Measurements from ENCODE around the gene CSNK1E. TPM values are rescaled to one million over a fixed set of nuclear protein-coding genes. Genes with fewer than 3 reads are reported as not detected.
A peak's percentile ranks its signal among the peaks of the same experiment; 100 is the strongest.

Gene CSNK1E
- total and polyA plus RNA-seq, 4 donors = 37.4 to 167 (median 152) TPM

DNA sequence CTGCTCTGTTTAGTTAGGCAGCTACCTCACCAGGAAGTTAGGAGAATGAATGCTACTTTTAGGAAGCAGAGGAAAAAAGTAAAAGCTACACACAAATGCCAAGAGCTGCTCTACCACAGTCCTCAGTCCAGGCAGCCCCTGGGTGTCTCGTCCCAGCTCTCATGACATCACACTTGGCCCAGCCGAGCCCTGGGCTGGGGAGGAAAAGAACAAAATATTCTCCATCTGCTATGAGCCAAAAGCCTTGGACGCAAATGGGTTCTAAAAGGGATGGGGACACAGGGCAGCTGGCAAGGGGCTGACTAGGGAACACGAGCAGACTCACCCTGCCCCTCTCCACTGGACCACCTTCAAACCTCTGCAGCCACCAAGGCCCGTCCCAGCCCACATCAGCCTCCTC, 70.5 kb downstream of the CSNK1E start:
- Histone ChIP-seq H3K27ac (ENCODE audit: low read depth in 1 of 2, low read length in 2 of 2) (peak overlapping the region in 1 of 2 donors; percentile 89), H3K36me3 (ENCODE audit: control insufficient read depth in 1 of 2, insufficient read depth in 2 of 2, low read length in 1 of 2) (no peaks in the 10 kb centered on the region), H3K4me3 (ENCODE audit: low read length in 2 of 2) (no peak overlapping the region), H3K9me3 (ENCODE audit: control insufficient read depth, low read length) (no peaks in the 10 kb centered on the region), H3K4me1 (ENCODE audit: control insufficient read depth in 1 of 2, insufficient read depth in 2 of 2, low read length in 2 of 2) (peaks cover 0 to 5% of the 10 kb centered on the region in 2 donors), H3K27me3 (ENCODE audit: control insufficient read depth in 1 of 2, insufficient read depth in 2 of 2, low read length in 1 of 2) (no peaks in the 10 kb centered on the region)
- ATAC-seq (ENCODE audit: low FRiP score) = peak; percentile 87
- 3 to 4% methylated on average over 4 to 5 of the region's 5 CpGs for WGBS, 2 donors
- peak; percentile 85 to 91 for DNase-seq
- intact Hi-C loops (cut with DNase I) = no loop called here

- DNase-seq = no peak
- H3K27ac ChIP-seq (ENCODE audit: low read depth in 1 of 2, low read length in 2 of 2) = peak overlapping the region in 1 of 2 donors; percentile 89
- 50 to 52% methylated on average over 19 of the region's 19 CpGs for WGBS, 2 donors
- H3K4me3 ChIP-seq (ENCODE audit: low read length in 2 of 2) = no peak overlapping the region
- no peaks in the 10 kb centered on the region for H3K36me3 ChIP-seq (ENCODE audit: control insufficient read depth in 1 of 2, insufficient read depth in 2 of 2, low read length in 1 of 2)
- H3K27me3 ChIP-seq (ENCODE audit: control insufficient read depth in 1 of 2, insufficient read depth in 2 of 2, low read length in 1 of 2) = no peaks in the 10 kb centered on the region
- no peak for ATAC-seq (ENCODE audit: low FRiP score)
- H3K4me1 ChIP-seq (ENCODE audit: control insufficient read depth in 1 of 2, insufficient read depth in 2 of 2, low read length in 2 of 2) = peaks cover 0 to 5% of the 10 kb centered on the region in 2 donors
- intact Hi-C loops (cut with DNase I) = no loop called here
- no peaks in the 10 kb centered on the region for H3K9me3 ChIP-seq (ENCODE audit: control insufficient read depth, low read length)
Measured at GRCh38 chr22:38246046-38246658, 71.1 kb downstream of the CSNK1E start.

DNA sequence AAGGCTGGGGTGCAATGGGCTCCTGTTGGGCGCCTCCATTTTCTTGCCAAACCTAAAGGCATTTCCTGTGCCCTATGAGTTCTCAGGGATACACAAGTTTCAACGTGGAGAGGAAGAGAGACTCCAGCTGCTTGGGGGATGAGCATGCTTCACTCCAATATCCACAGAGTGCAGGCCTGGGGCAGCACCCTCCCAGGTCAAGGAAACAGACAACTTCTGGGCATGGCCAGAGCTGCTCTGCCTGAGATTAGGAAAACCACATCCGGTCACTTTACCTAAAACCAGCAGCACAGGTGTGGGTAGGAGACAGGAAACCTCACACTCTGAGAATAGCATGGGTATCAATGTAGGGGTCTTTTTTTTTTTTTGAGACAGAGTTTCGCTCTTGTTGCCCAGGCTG, 73.1 kb downstream of the CSNK1E start:
- no peaks in the 10 kb centered on the region for H3K9me3 ChIP-seq (ENCODE audit: control insufficient read depth, low read length)
- H3K4me3 ChIP-seq (ENCODE audit: low read length in 2 of 2) = no peak overlapping the region
- DNase-seq (no peak), ATAC-seq (ENCODE audit: low FRiP score) (no peak)
- H3K36me3 ChIP-seq (ENCODE audit: control insufficient read depth in 1 of 2, insufficient read depth in 2 of 2, low read length in 1 of 2) = no peaks in the 10 kb centered on the region
- no peak overlapping the region for H3K27ac ChIP-seq (ENCODE audit: low read depth in 1 of 2, low read length in 2 of 2)
- intact Hi-C loops (cut with DNase I) = no loop called here
- 77 to 78% methylated on average over 4 of the region's 4 CpGs for WGBS, 2 donors
- peaks cover 0 to 5% of the 10 kb centered on the region in 2 donors for H3K4me1 ChIP-seq (ENCODE audit: control insufficient read depth in 1 of 2, insufficient read depth in 2 of 2, low read length in 2 of 2)
- no peaks in the 10 kb centered on the region for H3K27me3 ChIP-seq (ENCODE audit: control insufficient read depth in 1 of 2, insufficient read depth in 2 of 2, low read length in 1 of 2)

DNA sequence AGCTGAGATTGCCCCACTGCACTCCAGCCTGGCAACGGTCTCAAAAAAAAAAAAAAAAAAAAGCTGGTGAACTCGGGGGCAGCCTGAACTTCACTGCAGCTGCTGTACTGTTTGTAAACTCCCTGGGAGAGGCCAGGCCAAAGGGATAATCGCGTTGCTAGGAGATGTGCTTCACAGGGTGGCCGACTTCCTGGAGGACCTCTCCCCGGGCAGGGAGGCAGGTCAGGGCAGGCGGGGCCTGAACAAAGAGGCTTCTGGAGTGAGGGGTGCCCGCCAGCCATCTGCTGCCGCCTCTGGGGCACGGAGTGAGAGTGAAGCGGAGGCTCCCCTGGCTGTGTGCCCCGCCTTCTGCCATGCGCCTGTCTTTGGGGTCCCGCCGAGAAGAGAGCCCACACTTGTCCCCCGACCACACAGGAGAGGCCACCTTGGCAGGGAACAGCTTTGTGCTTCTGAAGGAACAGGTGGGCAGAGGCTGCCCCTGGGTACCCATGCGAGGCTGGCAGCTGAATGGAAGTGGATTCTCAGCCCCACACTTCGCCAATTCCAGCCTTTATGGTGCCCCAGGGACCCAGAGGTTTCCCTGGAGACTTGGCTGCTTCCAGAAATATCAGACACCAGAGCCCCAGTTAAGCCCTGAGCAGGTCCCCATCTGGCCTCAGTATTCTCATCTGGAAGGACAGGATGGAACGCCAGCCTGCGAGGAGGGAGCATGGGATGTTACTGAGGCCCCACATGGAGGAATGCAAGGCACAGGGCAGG, 74.0 kb downstream of the CSNK1E start:
- intact Hi-C loops (cut with DNase I) = no loop called here
- Histone ChIP-seq H3K27me3 (ENCODE audit: control insufficient read depth in 1 of 2, insufficient read depth in 2 of 2, low read length in 1 of 2) (no peaks in the 10 kb centered on the region), H3K4me3 (ENCODE audit: low read length in 2 of 2) (no peak overlapping the region), H3K4me1 (ENCODE audit: control insufficient read depth in 1 of 2, insufficient read depth in 2 of 2, low read length in 2 of 2) (peaks cover 0 to 5% of the 10 kb centered on the region in 2 donors), H3K36me3 (ENCODE audit: control insufficient read depth in 1 of 2, insufficient read depth in 2 of 2, low read length in 1 of 2) (no peaks in the 10 kb centered on the region), H3K27ac (ENCODE audit: low read depth in 1 of 2, low read length in 2 of 2) (no peak overlapping the region), H3K9me3 (ENCODE audit: control insufficient read depth, low read length) (no peaks in the 10 kb centered on the region)
- 55 to 63% methylated on average over 20 of the region's 20 CpGs for WGBS, 2 donors
- DNase-seq (no peak), ATAC-seq (ENCODE audit: low FRiP score) (peak; percentile 17)

- 67 to 69% methylated on average over 6 of the region's 6 CpGs for WGBS, 2 donors
- intact Hi-C loops (cut with DNase I) = no loop called here
- ATAC-seq (ENCODE audit: low FRiP score) (no peak), DNase-seq (no peak)
- no peaks in the 10 kb centered on the region for H3K4me1 ChIP-seq (ENCODE audit: control insufficient read depth in 1 of 2, insufficient read depth in 2 of 2, low read length in 2 of 2)
- no peaks in the 10 kb centered on the region for H3K36me3 ChIP-seq (ENCODE audit: control insufficient read depth in 1 of 2, insufficient read depth in 2 of 2, low read length in 1 of 2)
- H3K4me3 ChIP-seq (ENCODE audit: low read length in 2 of 2) = no peak overlapping the region
- H3K9me3 ChIP-seq (ENCODE audit: control insufficient read depth, low read length) = no peaks in the 10 kb centered on the region
- H3K27ac ChIP-seq (ENCODE audit: low read depth in 1 of 2, low read length in 2 of 2) = peak overlapping the region in 1 of 2 donors; percentile 48
- no peaks in the 10 kb centered on the region for H3K27me3 ChIP-seq (ENCODE audit: control insufficient read depth in 1 of 2, insufficient read depth in 2 of 2, low read length in 1 of 2)
Measured at GRCh38 chr22:38240734-38241252, 76.4 kb downstream of the CSNK1E start.

Other genes starting within 250 kb of the CSNK1E start
- gene SLC16A8, start 233.2 kb downstream of the CSNK1E start, total RNA-seq = under 1 TPM in 1 of 2 donors, not detected in 1; 0.81 TPM
- under 1 TPM; 0.25 to 0.72 TPM for gene SLC16A8, start 233.2 kb downstream of the CSNK1E start, polyA plus RNA-seq
- gene BAIAP2L2, start 206.7 kb downstream of the CSNK1E start, total RNA-seq = under 1 TPM; 0.26 to 0.48 TPM
- 10 to 100 TPM in 1 of 2 donors, 1 to 10 TPM in 1; 2.3 to 11.9 TPM for gene BAIAP2L2, start 206.7 kb downstream of the CSNK1E start, polyA plus RNA-seq
- 10 to 100 TPM; 25.0 to 25.8 TPM for gene PLA2G6, start 135.6 kb downstream of the CSNK1E start, total RNA-seq
- 10 to 100 TPM in 1 of 2 donors, 1 to 10 TPM in 1; 8.8 to 74.1 TPM for gene PLA2G6, start 135.6 kb downstream of the CSNK1E start, polyA plus RNA-seq
- 100 to 1,000 TPM in 1 of 2 donors, 10 to 100 TPM in 1; 73.1 to 145 TPM for gene MAFF, start 115.4 kb downstream of the CSNK1E start, total RNA-seq
- gene MAFF, start 115.4 kb downstream of the CSNK1E start, polyA plus RNA-seq = 10 to 100 TPM; 57.4 to 86.8 TPM
- gene TMEM184B, start 44.4 kb downstream of the CSNK1E start, total RNA-seq = 10 to 100 TPM; 96.3 to 96.9 TPM
- gene TMEM184B, start 44.4 kb downstream of the CSNK1E start, polyA plus RNA-seq = 10 to 100 TPM; 17.2 to 46.8 TPM
- not detected for gene KCNJ4, start 137.8 kb upstream of the CSNK1E start, total RNA-seq
- gene KCNJ4, start 137.8 kb upstream of the CSNK1E start, polyA plus RNA-seq = not detected
- 10 to 100 TPM; 12.9 to 24.0 TPM for gene KDELR3, start 150.7 kb upstream of the CSNK1E start, total RNA-seq
- 10 to 100 TPM; 17.6 to 25.8 TPM for gene KDELR3, start 150.7 kb upstream of the CSNK1E start, polyA plus RNA-seq
- gene DDX17, start 188.9 kb upstream of the CSNK1E start, total RNA-seq = 100 to 1,000 TPM; 377 to 555 TPM
- 100 to 1,000 TPM in 1 of 2 donors, 10 to 100 TPM in 1; 50.0 to 355 TPM for gene DDX17, start 188.9 kb upstream of the CSNK1E start, polyA plus RNA-seq

Measured in aorta (tissue), 5 donors.